NK-92 (cell line): ENCODE data around the gene ADORA1.

Source experiments
- DNase-seq: peaks from one replicate; lab custom pipeline; 2025; ENCODE audit not compliant: unreplicated experiment; lab: John Stamatoyannopoulos, UW

ADORA1 gene

DNA sequence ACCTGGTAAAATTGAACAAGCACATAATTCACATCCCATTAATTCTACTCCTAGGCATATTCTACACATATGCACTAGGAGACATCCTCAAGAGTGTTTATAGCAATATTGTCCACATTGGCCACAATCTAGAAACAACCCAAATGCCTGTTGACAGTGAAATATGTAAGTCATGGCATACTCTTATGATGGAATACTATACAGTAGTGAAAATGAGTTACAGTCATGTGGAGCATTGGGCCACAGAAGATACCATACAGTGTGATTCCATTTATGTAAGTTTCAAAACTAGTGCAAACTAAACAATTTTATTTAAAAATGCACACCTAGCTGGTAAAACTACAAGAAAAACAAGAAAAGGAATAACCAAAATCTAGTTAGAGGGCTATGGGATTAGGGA, 82.8 kb downstream of the ADORA1 start:
- no peak for DNase-seq

DNA sequence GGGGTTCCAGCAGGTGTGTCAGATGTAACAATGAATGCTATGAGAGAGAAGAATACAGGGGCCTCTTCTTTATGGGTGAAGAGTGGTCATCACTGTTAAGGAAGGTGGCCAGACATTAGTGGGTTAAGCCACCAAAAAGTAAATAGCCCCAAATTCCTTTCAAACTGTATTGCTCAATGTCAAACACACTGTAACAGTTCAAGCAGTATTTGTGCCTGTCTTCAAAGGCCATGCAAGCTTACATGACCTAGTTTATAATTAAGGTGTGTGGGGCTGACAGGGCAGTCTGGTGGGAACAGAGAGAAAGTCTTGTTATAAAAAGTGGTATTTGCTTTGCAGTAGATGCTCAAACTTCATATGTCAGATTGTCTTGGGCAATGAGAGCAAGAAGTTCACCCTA, 83.5 kb downstream of the ADORA1 start:
- DNase-seq = no peak

- DNase-seq = no peak
Measured at GRCh38 chr1:203211812-203212211, 84.3 kb downstream of the ADORA1 start.

GRCh38 chr1:203213126-203213525, 85.6 kb downstream of the ADORA1 start:
- DNase-seq = no peak

- DNase-seq = no peak
Measured at GRCh38 chr1:203214871-203215270, 87.3 kb downstream of the ADORA1 start.

- no peak for DNase-seq
Measured at GRCh38 chr1:203215573-203215972, 88.0 kb downstream of the ADORA1 start.

DNA sequence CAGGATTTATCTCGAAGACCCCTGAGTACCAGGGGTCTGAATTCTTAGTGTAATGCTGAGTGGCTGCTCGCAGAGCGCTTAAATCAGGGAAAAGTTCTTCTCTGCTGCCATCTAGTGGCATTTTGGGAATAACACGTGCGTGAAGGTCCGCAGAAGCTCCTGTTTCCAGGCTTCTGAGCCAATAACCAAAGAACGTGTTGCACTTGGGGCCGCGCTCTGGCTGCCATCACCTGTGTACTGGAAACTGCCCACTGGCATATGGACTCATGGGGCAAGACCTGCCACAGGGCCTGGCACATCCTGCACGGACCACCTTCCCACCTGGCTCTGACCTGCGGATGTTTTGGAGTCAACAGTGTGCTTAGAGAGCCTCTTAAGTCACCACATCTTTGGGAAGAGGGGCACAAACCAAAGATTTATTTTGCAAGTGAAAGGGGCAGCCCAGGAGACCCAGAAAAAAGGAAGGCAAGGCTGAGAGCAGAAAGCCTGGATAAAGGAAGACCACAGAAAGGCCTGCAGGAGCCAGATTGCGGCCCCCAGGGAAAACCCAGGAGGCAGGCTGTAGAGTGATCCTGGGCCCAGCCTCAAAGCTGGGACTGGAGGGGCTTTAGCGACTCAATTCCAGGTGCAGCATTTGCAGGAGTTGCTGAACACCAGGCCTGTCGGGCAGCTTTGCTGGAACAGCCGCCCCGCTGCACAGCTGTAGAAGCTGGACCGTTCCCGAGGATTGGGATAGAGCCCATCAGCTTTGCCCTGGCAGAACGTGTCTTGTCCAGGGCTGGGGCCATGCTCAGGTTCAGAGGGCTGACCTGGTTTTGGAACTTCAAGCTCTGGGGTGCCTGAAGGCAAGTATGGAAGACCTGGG, 89.0 kb downstream of the ADORA1 start:
- no peak for DNase-seq
